ENCODE results near the gene FREM2.

DNA sequence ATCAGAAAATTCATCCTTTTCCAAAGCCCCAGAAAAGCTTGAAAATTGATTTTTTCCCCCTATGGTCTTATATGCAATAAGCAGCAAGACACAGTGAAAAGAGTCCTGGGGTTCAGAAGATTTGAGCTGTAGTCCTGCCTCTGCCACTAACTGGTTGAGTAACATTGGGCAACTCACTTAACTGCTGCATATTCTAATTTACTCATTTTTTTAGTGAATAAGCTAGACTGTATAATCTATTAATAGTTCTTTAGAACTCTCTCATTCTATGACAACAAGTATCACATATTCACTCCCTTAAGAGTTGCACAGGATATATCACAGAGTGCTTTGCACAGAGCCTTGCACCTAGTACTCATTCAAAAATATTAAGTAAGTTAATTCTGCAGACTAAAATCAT is 192.9 kb downstream of the FREM2 start:
- TF ChIP-seq, protein P1, sequence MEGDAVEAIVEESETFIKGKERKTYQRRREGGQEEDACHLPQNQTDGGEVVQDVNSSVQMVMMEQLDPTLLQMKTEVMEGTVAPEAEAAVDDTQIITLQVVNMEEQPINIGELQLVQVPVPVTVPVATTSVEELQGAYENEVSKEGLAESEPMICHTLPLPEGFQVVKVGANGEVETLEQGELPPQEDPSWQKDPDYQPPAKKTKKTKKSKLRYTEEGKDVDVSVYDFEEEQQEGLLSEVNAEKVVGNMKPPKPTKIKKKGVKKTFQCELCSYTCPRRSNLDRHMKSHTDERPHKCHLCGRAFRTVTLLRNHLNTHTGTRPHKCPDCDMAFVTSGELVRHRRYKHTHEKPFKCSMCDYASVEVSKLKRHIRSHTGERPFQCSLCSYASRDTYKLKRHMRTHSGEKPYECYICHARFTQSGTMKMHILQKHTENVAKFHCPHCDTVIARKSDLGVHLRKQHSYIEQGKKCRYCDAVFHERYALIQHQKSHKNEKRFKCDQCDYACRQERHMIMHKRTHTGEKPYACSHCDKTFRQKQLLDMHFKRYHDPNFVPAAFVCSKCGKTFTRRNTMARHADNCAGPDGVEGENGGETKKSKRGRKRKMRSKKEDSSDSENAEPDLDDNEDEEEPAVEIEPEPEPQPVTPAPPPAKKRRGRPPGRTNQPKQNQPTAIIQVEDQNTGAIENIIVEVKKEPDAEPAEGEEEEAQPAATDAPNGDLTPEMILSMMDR (conservative IDR thresholded peaks at IDR 0.05; ENCODE audit: low read depth in 2 of 2) = no peak
- TF ChIP-seq POLR2AphosphoS5 (IDR thresholded peaks at IDR 0.05; ENCODE audit: low read depth) (no peak), EZH2 (IDR thresholded peaks at IDR 0.05; ENCODE audit: low read depth, unreplicated experiment) (no peak), CREB1 (CRISPR knock-in tag; IDR thresholded peaks at IDR 0.05; ENCODE audit: low read depth) (no peak), ZNF331 (CRISPR knock-in tag; IDR thresholded peaks at IDR 0.05; ENCODE audit: low read depth) (no peak), JUNB (IDR thresholded peaks at IDR 0.05; ENCODE audit: unreplicated experiment) (no peak), EZH2phosphoT487 (IDR thresholded peaks at IDR 0.05; ENCODE audit: unreplicated experiment) (no peak), STAT1 (IDR thresholded peaks at IDR 0.05; ENCODE audit: unreplicated experiment) (no peak), ZNF114 (CRISPR knock-in tag; IDR thresholded peaks at IDR 0.05) (no peak)
- TF ChIP-seq, protein P2, sequence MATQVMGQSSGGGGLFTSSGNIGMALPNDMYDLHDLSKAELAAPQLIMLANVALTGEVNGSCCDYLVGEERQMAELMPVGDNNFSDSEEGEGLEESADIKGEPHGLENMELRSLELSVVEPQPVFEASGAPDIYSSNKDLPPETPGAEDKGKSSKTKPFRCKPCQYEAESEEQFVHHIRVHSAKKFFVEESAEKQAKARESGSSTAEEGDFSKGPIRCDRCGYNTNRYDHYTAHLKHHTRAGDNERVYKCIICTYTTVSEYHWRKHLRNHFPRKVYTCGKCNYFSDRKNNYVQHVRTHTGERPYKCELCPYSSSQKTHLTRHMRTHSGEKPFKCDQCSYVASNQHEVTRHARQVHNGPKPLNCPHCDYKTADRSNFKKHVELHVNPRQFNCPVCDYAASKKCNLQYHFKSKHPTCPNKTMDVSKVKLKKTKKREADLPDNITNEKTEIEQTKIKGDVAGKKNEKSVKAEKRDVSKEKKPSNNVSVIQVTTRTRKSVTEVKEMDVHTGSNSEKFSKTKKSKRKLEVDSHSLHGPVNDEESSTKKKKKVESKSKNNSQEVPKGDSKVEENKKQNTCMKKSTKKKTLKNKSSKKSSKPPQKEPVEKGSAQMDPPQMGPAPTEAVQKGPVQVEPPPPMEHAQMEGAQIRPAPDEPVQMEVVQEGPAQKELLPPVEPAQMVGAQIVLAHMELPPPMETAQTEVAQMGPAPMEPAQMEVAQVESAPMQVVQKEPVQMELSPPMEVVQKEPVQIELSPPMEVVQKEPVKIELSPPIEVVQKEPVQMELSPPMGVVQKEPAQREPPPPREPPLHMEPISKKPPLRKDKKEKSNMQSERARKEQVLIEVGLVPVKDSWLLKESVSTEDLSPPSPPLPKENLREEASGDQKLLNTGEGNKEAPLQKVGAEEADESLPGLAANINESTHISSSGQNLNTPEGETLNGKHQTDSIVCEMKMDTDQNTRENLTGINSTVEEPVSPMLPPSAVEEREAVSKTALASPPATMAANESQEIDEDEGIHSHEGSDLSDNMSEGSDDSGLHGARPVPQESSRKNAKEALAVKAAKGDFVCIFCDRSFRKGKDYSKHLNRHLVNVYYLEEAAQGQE (IDR thresholded peaks at IDR 0.05; ENCODE audit: unreplicated experiment) = no peak
- TF ChIP-seq, protein P3, sequence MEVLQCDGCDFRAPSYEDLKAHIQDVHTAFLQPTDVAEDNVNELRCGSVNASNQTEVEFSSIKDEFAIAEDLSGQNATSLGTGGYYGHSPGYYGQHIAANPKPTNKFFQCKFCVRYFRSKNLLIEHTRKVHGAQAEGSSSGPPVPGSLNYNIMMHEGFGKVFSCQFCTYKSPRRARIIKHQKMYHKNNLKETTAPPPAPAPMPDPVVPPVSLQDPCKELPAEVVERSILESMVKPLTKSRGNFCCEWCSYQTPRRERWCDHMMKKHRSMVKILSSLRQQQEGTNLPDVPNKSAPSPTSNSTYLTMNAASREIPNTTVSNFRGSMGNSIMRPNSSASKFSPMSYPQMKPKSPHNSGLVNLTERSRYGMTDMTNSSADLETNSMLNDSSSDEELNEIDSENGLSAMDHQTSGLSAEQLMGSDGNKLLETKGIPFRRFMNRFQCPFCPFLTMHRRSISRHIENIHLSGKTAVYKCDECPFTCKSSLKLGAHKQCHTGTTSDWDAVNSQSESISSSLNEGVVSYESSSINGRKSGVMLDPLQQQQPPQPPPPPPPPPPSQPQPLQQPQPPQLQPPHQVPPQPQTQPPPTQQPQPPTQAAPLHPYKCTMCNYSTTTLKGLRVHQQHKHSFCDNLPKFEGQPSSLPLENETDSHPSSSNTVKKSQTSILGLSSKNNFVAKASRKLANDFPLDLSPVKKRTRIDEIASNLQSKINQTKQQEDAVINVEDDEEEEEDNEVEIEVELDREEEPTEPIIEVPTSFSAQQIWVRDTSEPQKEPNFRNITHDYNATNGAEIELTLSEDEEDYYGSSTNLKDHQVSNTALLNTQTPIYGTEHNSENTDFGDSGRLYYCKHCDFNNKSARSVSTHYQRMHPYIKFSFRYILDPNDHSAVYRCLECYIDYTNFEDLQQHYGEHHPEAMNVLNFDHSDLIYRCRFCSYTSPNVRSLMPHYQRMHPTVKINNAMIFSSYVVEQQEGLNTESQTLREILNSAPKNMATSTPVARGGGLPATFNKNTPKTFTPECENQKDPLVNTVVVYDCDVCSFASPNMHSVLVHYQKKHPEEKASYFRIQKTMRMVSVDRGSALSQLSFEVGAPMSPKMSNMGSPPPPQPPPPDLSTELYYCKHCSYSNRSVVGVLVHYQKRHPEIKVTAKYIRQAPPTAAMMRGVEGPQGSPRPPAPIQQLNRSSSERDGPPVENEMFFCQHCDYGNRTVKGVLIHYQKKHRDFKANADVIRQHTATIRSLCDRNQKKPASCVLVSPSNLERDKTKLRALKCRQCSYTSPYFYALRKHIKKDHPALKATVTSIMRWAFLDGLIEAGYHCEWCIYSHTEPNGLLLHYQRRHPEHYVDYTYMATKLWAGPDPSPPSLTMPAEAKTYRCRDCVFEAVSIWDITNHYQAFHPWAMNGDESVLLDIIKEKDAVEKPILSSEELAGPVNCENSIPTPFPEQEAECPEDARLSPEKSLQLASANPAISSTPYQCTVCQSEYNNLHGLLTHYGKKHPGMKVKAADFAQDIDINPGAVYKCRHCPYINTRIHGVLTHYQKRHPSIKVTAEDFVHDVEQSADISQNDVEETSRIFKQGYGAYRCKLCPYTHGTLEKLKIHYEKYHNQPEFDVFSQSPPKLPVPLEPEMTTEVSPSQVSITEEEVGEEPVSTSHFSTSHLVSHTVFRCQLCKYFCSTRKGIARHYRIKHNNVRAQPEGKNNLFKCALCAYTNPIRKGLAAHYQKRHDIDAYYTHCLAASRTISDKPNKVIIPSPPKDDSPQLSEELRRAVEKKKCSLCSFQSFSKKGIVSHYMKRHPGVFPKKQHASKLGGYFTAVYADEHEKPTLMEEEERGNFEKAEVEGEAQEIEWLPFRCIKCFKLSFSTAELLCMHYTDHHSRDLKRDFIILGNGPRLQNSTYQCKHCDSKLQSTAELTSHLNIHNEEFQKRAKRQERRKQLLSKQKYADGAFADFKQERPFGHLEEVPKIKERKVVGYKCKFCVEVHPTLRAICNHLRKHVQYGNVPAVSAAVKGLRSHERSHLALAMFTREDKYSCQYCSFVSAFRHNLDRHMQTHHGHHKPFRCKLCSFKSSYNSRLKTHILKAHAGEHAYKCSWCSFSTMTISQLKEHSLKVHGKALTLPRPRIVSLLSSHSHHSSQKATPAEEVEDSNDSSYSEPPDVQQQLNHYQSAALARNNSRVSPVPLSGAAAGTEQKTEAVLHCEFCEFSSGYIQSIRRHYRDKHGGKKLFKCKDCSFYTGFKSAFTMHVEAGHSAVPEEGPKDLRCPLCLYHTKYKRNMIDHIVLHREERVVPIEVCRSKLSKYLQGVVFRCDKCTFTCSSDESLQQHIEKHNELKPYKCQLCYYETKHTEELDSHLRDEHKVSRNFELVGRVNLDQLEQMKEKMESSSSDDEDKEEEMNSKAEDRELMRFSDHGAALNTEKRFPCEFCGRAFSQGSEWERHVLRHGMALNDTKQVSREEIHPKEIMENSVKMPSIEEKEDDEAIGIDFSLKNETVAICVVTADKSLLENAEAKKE (CRISPR knock-in tag; IDR thresholded peaks at IDR 0.05) = no peak

Measured in GM23338 (cell line).